HG03060 (cell line): ENCODE measurements around the gene LTB4R2.
"Not testable (repeated sequence)": the region's sequence is repeated elsewhere in the genome, so short reads cannot be mapped to it uniquely, and the experiment has no call there.

Experiments used
- ATAC-seq: cut with Tn5 transposase; IDR thresholded peaks from one replicate; pipeline ENCODE4 v1.9.1; 2021; ENCODE audit warnings: low read depth, moderate number of reproducible peaks; ENCODE audit not compliant: unreplicated experiment

Gene LTB4R2

GRCh38 chr14:24315807-24316596 lies 6.1 kb downstream of the LTB4R2 start:
- no peak for ATAC-seq

DNA sequence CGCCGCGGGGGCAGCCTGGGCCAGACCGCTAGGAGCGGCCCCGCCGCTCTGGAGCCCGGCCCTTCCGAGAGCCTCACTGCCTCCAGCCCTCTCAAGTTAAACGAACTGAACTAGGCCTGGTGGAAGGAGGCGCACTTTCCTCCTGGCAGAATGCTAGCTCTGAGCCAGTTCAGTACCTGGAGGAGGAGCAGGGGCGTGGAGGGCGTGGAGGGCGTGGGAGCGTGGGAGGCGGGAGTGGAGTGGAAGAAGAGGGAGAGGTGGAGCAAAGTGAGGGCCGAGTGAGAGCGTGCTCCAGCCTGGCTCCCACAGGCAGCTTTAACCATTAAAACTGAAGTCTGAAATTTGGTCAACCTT lies 6.6 kb downstream of the LTB4R2 start:
- no peak for ATAC-seq

DNA sequence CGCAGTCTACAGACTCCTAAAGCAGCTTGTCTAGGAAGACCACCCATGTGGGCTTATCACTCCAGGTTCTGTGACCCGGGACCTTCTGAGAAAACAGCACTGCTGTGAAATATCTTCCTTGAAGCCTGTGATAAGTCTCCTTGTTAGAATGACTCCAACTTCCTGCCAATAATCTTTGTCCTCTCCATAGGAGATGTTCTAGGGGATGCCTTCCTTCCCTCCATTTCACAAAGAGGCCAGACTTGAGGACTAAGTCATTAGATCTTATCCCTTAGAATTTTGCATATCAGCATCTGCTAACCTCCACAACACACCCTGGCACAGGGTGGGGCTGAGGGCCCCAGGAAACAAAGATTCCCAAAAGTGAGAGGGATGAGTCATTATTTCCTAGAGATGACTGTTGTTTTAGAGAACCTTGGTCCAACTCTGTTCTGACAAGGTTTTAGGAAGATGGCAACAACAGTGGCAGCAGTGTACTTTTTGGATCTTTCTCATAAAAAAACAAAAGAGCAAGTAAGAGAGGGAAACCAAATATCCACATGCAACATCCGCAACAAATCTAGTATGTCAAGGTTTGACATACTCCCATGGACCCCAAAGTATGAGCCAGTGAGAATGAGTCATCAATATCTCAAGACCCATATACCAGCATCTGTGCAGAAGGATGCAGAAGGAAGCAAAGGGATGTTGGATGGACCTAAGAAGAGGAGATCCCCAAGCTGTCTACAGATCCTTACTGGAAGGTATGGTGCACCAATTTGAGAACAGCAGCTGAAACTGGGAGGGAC lies 7.4 kb downstream of the LTB4R2 start:
- no peak for ATAC-seq

DNA sequence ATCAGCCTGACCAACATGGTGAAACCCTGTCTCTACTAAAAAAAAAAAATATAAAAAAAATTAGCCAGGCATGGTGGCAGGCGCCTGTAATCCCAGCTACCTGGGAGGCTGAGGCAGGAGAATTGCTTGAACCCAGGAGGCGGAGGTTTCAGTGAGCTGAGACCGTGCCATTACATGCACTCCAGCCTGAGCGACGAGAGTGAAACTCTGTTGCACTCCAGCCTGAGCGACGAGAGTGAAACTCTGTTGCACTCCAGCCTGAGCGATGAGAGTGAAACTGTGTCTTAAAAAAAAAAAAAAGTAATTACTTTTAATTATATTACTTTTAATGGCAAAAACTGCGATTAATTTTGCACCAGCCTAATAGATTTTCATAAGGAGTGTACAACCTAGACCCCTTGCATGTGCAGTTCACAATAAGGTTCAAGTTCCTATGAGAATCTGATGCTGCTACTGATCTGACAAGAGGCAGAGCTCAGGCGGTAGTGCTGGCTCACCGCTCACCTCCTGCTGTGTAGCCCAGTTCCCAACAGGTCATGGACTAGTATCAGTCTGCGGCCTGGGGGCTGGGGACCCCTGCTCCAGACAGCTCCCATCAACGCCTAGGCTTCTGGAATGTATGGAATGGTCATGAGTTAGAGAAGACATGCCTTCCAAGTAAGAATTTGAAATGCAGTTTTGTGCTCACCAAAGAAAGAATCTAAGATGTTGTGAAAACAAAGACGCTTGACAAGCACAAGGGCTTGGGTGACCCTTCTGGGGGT lies 11.5 kb downstream of the LTB4R2 start:
- no peak for ATAC-seq

DNA sequence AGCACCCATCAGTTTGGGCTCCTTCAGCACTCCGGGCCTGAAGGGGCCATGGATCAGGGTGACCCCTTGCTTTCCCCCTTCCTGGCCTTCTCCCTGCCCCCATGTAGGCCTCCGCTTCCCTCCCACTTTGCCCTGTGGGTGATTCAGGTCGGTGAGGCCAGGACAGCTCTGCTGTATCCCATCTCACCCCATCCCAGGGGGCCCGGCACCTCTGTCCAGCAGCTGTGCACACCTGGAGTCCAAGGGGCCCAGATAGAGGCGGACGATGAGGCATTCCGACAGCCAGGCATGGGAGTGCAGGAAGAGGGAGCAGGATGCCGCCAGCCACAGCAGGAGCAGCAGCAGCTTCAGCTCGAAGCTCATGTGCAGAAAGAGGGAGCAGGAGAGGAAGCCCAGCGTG lies 12.7 kb downstream of the LTB4R2 start:
- no peak for ATAC-seq

DNA sequence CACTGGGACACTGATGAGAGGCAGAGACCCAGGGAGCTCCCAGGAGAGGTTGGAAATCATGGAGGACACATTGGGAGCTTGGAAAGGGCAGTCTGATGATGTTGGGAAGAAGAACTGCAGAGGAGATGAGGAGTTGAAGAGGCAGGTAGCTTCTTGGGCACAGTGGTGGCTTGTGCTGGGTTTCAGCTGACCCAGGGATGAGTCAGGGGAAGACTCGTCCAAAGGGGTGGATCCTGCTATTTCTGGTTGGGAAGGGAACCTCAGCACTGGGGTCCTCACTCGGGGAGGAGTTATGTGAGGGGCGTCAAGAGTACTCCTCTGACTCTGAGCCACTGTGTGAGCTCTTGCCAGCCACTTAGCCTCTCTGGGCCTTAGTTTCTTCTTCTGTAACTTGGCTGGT lies 13.4 kb downstream of the LTB4R2 start:
- ATAC-seq: no peak

GRCh38 chr14:24324024-24324423 lies 14.1 kb downstream of the LTB4R2 start:
- no peak for ATAC-seq

GRCh38 chr14:24325041-24325530 lies 15.1 kb downstream of the LTB4R2 start:
- no peak for ATAC-seq

GRCh38 chr14:24325963-24326362 lies 16.0 kb downstream of the LTB4R2 start:
- no peak for ATAC-seq

DNA sequence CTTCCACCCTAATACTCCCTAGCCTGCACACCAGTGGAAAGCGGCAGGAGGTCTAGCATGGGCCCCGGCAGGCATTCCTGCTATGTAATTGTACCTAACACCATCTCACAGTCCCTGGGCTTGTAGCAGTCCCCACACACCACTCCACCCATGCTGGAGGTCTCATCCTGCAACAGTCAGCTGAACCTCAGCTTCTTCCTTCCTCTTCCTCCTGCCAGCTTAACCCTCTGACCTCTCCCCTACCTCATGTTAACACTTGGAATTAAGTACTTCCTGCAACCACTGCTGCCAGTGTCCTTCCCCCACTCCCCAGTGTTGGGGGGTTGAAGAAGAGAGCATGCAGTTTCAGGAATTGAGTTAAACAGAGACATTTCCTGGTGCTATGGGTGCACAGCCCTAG lies 17.4 kb downstream of the LTB4R2 start:
- ATAC-seq: no peak

DNA sequence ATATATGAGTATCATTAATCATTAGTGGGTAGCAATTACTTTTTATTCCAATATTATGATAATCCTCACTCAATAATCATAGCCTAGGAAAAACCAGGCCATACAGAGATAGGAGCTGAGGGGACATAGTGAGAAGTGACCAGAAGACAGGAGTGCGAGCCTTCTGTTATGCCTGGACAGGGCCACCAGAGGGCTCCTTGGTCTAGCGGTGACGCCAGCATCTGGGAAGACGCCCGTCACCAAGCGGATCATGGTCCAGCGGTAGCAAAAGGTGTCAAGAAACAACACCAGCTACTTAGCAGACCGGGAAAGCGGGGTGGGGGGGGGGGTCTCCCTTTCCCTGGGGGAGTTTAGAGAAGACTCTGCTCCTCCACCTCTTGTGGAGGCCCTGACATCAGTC lies 18.0 kb downstream of the LTB4R2 start:
- not testable (repeated sequence) for ATAC-seq

- no peak for ATAC-seq
These were observed 19.2 kb downstream of the LTB4R2 start for GRCh38 chr14:24329073-24329663.

GRCh38 chr14:24329736-24330135 lies 19.8 kb downstream of the LTB4R2 start:
- no peak for ATAC-seq

- ATAC-seq: no peak
These were observed 21.2 kb downstream of the LTB4R2 start for GRCh38 chr14:24330973-24331674.

GRCh38 chr14:24331731-24332267 lies 21.9 kb downstream of the LTB4R2 start:
- no peak for ATAC-seq

GRCh38 chr14:24332268-24332993 lies 22.5 kb downstream of the LTB4R2 start:
- peak; percentile 63 for ATAC-seq

DNA sequence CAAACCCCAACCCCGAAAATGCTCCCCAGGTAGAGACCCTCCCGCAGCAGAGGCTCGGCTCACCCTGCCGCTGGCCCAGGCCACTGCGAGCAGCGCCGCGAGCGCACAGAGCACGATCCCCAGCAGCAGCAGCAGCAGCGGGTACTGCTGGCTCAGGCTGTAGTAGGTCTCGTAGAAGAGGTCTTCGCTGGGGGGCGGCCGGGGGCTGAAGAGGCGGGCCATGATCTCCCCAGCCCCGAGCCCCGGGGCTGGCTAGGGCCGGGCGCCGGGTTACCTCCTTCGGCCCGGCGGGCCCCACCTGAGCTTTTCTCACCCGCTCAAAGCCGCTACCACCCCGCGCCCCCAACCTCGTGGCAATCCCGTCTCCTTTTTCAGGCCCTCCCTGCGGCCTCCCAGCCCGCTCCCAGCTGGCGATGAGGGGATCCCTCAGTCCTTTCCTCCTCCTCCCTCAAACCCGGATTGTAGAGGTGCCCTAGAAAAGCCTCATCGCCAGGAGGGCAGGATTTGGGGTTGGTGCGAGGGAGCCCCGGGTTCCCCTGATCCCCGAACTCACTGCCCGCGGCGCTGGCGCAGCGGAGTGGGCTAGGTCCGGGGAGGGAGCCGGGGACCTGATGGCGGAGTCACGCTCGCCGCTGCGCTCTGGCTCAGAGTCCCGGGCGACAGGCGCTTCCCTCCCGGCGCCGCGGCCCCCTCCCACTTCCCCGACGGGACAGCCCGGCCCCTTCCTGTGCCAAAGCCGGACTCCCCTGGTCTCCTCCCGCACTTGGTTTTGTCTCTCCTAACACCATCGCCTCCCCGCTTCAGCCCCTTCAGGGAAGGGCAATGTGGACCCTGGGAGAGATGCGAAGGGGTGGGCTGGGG lies 24.7 kb downstream of the LTB4R2 start, which contains the start of gene ADCY4:
ADCY4 (minus strand) TSS at position 641 of the 861 bp plus-strand sequence; CDS start at position 222, 419 bp downstream.
- no peak for ATAC-seq
